Dedifferentiated amniotic fluid mesenchymal stem cell (primary cell): Measurements from ENCODE around the gene NF1.
A peak's percentile ranks its signal among the peaks of the same experiment; 100 is the strongest.
"Not testable (repeated sequence)": the region's sequence is repeated elsewhere in the genome, so short reads cannot be mapped to it uniquely, and the experiment has no call there.

Experiments
- DNase-seq: peaks from one replicate; pipeline ENCODE4 v3.0.0-alpha.2; 2016; ENCODE audit errors: extremely low spot score

NF1 gene

DNA sequence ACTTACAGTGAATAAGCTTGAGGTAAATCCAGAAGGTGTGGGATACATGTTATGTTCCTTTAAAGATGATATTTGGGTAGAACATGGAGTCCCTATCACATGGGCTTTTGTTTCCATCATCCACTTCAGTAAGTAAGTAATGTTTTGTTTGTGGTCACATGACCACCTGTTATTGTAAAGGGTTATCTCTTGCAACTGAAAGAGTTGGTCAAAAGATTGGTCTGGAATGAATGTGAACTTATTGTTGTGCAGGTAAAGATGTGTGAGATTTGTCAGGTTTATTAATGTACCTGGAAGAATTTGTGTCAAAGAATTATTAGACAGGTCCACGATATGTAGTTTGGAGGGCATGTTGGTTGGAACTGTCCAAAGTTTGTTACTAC, 200.7 kb downstream of the NF1 start:
- no peak for DNase-seq

DNA sequence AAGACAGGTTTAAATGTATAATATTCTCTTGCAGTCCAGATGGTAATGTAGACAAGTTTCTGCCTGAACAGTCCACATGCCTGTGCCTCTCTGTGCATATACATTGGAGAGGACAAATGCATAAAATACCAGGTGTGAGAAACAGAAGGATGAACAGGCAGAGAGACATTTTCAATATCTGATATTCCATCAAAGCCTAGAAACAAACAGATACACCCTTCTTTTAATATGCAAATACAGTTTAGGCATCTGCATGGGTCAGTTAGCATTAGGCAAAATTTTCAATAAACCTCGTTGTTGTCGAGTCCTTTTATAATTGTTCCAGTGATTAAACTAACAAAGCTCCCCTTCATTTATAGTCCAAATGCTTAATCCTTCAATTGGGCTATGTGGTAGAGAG, 201.4 kb downstream of the NF1 start:
- no peak for DNase-seq

DNA sequence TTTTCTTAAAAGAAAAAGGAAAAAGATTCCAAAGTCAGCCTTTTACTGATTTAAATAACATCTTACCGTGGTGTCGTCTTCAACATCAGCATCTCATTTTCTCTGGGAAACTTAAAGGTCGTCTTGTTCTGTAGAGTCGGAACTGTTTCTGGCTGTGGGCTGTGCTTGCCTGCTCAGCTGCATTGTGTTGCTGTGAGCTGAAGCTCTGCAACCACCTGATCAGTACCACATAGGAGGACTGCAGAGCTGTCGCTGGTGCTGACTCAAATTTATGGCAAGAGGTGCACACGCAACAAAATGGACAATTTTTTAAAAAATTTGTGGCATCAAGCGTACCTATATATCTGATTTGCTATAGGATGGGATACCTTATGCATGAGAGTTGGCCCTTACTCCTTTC, 202.3 kb downstream of the NF1 start, which contains the start of gene OMG:
OMG (minus strand) TSS at position 150 of the 400 bp plus-strand sequence. CDS start 908 bp downstream, outside the sequence.
- no peak for DNase-seq

DNA sequence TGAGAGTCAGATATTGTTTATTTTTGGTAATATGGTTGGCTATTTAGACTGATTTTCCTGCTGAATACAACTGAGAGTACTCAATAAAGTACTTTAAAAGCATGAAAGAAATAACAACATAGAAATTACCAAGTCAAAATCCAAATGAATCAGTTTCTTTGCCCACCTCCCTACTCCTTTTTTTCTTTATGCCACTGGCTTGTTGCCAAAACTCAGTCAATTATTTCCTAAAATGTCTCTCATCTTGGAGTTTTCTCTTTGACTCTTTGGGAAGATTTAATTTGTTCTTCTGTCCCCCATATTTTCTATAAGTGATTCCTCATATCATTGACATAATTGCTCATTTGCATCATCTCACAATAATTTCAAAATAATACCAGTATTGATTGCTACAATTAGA, 204.8 kb downstream of the NF1 start:
- no peak for DNase-seq

DNA sequence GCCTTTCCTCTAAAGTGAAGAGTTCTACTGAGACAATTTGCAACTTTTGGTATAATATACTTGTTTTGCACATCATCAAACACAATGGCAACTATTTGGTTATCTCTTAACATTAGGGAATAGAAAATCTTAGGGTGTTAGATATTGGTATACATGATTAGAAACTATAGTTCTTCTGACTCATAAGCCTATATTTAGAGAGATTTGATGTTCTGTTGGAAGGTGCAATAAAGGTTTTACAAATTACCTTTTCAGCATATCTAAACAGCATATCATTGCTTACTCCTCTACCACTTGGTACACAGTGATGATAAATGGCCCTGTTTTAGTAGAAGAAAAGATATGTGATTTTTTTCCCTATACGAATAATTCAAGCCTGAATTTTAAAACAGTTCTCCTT, 212.9 kb downstream of the NF1 start:
- no peak for DNase-seq

DNA sequence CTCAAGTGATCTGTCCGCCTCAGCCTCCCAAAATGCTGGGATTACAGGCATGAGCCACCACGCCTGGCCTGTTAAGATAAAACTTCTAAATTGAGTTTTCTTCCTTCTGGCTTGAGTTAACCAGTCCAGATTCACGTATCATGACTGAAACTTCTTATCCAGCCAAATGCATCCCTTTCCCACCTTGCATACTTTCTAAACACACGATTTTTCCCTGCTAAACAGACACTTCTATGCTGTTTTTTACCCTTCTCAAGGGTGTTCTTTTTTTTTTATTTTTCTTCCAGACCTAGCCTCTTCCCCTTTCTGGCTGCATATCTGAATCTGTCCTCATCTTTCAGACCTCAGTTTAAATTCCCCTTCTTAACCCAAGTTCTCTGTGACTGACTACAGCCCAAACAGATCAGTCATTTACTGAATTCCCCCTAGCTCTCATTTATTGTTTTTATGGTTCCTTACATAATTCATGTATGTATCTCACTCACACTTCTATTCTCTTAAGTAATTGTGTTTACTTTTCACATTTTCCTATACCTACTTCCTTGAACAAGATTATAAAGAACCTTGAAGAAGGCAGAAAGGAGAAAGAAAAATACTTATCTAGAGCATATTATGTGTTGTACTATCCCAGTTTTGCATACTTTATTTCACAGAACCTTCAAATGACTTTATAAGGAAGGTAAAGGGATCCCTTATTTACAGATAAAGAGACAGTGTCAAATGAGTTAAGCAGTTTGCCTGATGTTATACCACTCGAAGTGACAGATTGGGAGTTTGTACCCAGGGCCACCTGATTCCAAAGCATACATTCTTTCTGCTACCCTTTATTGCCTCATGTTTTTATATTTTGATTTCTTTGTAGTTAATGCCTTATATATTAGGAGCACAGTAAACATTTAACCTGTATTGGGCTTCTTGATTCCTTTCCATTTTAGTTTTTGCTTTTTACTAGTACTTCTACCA, 213.9 kb downstream of the NF1 start:
- DNase-seq: no peak

DNA sequence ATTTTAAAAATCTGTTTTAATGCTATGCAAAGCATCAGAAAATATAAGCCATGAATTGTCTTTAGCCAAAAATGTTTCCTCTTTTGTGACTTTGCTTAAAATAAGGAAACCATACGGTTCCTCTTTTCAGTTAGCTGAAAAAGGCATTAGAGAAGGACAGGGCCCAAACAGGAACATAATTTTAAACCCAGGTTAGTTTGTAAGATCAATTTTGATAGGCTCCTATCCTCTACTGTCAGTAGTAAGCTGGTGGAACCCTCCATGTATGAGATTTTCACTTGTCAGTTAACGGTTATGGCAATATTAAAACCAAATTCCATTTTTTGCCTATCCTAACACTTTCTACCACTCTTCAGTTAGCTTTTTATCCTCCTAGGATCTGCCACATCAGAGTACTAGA, 214.8 kb downstream of the NF1 start:
- no peak for DNase-seq

DNA sequence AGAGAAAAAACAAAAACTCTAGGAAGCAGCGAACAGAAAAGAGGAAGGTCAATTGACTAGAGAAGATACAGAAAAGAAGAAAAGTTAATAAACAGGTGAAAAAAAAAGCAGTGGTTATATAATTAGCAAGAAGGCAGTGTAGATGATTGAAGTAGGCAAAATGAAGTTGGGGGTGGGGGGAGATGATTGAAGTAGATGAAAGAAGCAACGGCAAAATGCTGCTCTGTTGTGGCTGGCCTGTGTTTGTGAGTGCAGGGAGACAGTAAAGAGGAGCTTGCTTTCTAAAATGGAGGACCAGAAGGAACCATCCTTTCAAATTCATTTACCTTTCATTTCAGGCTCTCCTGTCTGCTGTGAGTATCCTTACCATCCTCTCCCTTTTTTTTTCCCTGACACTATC, 215.5 kb downstream of the NF1 start:
- DNase-seq: no peak

DNA sequence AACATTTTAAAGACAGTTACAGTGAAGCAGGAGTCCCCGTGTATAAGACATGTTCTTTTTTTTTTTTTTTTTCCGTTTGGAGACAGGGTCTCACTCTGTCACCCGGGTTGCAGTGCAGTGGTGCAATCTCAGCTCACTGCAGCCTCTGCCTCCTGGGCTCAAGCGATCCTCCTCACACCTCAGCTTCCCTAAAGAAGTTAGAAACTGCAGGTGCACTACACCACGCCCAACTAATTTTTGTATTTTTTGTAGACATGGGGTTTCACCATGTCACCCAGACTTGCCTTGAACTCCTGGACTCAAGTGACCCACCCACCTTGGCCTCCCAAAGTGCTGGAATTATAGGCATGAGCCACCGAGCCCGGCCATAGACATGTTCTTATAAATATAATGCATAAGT, 216.1 kb downstream of the NF1 start:
- DNase-seq: no peak

DNA sequence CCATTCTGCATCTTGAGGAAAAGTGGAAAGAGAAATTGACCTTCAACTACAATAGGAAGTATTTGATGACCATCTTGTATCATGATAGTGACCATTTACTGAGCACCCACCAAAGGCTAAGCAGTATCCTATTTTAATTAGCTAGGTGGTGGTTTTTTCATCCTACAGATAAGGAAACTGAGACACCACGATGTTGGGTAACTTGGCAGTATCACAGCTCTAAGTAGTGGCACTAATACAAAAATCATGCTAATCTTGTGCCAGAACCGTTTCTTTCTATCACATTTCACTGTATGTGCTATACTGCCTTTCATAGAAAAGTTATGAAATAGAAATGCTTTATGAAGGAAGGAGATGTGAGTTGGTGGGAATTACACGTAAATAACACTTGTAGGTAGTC, 216.7 kb downstream of the NF1 start:
- DNase-seq: no peak

DNA sequence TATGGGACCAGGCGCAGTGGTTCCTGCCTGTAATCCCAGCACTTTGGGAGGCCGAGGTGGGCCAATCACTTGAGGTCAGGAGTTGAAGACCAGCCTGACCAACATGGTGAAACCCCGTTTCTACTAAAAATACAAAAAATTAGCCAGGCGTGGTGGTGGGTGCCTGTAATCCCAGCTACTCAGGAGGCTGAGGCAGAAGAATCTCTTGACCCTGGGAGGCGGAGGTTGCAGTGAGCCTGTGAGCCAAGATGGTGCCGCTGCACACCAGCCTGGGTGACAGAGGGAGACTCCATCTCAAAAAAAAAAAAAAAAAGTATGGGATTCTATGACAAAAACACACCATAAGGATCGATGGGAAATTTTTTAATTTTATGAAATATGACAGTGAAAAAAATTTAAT, 217.4 kb downstream of the NF1 start:
- DNase-seq: not testable (repeated sequence)

DNA sequence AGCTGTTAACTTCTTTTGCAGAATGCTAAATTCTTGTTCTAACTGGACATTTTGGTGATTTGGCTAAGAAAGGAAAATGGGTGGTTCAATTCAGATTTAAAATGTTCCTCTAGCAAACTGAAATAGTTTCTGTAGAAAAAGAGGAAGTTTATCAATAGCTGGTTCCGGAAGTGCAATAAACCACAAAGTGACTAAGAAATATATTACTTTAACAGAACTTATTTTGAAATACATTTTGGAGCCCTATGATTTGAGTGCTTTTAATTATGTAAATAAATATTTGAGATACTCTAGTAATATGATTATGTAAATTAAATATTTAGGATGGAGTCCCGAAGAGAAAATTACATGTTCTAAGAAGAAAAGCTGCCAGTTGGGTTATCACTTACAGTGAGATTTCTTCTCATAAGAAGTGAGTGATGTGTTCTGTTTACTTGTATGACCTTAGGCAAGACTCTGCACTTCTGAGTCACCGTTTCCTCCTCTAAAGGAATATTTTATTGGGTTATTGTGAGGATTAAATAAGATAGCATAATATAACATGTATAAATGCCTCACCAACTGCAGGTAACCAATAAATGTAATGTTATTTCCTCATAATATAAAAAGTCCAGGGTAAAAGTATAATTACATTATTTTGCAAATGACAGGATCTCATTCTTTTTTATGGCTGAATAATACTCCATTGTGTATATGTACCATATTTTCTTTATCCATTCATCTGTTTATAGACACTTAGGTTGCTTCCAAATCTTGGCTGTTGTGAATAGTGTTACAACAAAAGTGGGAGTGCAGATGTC, 219.4 kb downstream of the NF1 start, which contains the start of gene EVI2B:
EVI2B (minus strand) TSS at position 73 of the 800 bp plus-strand sequence. CDS start 8,445 bp downstream, outside the sequence.
- no peak for DNase-seq

DNA sequence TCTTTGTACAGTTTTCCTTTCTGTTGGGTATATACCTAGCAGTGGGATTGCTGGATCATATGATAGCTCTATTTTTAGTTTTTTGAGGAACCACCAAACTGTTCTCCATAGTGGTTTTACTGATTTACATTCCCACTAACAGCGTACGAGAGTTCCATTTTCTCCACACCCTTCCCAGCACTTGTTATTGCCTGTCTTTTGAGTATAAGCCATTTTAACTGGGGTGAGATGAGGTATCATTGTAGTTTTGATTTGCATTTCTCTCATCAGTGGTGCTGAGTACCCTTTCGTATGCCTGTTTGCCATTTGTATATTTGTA, 220.0 kb downstream of the NF1 start:
- DNase-seq: no peak

DNA sequence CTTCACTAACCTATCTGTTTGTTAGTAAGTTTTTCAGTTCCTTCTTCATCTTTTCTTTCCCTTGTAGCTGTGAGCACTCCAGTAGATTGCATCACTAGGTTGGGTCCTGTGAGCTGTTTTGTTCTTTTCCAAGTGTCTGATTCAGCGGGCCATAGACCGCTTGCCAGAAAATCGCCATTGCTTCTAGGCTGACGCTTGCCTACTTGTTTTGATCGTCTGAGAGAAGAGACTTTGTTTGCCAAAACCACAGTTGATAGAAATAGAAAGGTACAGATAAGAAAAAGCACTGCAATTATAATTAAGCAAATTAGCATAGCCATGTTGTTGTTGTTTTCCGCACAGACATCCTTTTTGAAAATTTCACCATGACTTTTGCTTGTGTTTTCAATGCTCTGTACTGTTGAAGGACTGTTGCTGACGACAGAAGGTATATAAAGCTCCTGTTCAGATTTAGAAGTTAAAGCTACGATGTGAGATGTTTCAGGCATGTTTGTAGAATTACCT, 223.6 kb downstream of the NF1 start:
- no peak for DNase-seq

DNA sequence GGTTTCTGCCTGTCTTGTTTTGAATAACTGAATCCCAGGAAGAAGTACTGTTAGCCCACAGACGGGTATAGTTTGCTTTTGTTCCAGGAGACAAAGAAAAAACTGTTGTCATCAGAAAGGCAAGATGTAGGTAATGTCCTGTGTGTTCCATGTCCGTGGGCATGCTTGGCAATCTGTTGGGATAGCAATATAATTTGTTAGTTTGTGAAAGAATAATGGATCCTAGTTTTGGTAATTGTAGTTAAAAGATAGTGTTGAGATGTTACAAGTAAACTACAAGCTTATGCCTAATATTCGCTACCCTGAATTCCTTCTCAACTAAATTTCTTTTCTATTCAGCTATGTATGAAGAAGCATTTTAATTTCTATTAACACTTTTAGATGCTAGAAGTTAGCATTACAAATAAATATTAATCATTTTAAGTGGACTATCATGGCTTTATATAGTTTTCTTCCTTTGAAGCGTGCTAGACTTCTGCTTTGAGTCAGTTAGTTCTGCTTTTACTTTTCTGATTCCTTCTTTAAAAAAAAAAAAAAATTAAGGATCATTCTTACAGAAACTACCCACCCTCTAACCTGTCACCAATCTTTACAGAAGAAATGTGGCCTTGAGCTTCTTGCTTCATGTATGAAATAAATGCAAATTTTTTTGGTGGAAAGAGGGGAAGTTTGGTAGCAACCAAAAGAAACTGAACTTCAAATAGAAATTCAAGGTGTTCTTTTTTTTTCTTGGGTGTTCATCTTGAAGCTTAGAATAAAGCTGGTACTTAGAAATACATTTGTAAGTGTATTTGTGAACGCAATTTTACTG, 224.3 kb downstream of the NF1 start:
- DNase-seq: no peak

DNA sequence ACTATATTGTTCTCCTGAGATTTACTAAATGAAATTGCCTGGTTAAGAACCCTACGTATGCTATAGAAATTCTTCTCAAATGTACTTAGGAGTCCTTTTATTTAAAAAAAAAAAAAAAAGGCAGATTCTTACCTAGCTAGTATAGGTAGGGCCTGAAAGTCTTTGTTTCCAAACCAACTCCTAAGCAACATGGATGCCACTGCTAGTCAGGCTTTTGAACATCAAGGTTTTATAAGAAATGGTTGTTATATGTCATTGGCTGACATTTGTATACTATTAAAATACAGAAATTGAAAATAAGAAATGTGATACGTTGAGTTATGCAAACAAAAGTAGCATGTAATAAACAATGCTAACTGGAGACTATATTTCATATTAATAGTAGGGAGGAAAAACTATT, 225.5 kb downstream of the NF1 start:
- no peak for DNase-seq

DNA sequence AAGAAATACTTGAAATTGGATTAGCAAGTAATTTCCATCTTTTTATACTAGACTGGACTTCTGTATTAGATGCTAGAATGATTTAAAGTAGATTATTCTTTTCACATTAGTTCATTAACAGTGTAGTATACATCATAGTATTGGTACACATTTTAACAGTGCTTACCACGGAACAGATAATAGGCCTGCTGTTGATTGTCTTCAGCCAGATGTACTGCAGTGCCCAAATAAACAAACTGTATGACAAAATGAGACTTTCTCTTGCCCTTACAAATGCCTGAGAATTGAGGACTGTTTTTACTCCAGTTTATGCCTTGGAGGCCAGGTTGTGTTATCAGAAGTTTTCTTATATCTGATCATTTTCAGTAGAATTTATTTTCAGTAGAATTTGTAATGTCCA, 226.0 kb downstream of the NF1 start:
- DNase-seq: no peak

DNA sequence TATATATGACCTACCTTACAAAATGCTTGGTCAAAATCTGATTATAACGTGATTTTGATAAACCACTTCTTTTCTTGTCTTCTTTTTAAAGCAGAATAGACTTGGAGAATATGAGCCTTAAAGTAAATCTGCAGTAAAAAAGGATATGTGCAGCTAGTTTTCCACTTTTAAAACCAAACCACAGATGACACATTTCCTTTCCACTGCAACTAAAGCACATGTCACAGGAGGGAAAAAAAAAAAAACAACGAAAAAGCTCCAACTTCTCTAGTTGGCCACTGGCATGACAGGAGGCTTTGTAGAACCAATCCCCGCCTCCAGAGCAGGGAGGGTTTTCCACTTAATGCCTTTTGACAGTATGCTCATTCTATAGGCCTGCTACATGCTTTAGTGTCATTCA, 226.7 kb downstream of the NF1 start, which contains the start of gene EVI2A:
EVI2A (minus strand) TSS at position 142 of the 400 bp plus-strand sequence. CDS start 2,609 bp downstream, outside the sequence.
- peak; percentile 56 for DNase-seq

DNA sequence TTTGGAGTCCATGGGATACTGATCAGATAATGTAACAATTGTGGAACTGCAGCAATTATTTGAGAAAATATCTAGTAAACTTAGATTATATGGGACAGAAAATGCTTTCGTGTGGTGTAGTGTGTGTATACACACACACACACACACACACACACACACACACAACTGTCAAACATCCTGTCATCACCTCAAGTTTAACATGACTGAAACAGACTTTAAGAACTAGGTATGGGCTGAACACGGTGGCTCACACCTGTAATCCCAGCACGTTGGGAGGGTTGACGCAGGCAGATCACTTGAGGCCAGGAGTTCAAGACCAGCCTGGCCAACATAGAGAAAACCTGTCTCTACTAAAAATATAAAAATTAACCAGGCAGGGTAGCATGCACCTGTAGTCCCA, 227.2 kb downstream of the NF1 start:
- DNase-seq: no peak

DNA sequence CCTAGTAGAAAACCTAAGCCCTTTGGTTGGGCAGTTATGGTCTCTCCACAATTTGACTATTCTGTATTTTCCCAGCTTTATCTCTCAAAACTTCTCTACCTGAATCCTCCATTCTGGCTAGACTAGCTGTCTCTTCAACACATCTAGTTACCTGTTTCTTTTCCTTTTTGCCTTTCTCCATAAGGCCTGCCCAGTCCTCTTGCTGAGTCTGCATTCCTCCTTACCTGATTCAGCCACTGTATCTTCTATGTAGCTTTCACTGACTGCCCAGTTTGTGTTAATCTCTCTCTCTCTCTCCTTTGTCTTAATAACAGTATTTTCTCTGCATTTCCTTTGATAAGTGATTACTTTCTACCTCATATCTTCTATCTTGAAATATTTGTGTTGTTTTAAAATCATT, 228.8 kb downstream of the NF1 start:
- no peak for DNase-seq

DNA sequence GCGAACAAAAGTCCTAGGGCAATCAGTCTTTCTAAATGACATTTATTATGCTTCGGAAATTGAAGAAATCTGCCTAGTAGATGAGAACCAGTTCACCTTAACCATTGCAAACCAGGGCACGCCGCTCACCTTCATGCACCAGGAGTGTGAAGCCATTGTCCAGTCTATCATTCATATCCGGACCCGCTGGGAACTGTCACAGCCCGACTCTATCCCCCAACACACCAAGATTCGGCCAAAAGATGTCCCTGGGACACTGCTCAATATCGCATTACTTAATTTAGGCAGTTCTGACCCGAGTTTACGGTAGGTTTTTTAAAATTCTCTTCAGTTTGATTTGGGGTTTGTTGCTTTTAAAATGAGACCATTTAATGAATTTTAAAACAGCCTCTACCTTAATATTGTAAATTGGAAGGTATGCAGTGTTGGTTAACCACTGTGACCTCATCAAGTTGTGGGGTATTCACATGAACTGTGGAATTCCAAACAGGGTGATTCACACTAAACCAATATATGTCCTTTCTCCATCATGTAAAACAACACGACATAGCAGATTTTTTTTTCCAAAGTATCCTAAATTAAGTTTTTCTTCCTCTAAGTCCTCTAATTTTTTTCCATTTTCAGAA, 232.9 kb downstream of the NF1 start:
- DNase-seq: peak; percentile 43
